ENCODE results near the gene ATR. TPM values are rescaled to one million over a fixed set of nuclear protein-coding genes. Genes with fewer than 3 reads are reported as not detected.

The ATR gene
- 15.7 TPM for polyA plus RNA-seq (2013, experiment 1 of 2)
- polyA plus RNA-seq (2013, experiment 2 of 2): 15.7 TPM

GRCh38 chr3:142578329-142579223 is at the start of gene ATR:
TSS of gene ATR (minus strand) at chr3:142578733. CDS start at chr3:142578704, 29 bp downstream.
- no peaks in the 10 kb centered on the region for H3K36me3 ChIP-seq (ENCODE audit: insufficient read depth, low read length)
- H3K9ac ChIP-seq (ENCODE audit: low read depth, low read length): peak within 1 kb of the TSS; percentile 95
- no peaks in the 10 kb centered on the region for H3K27me3 ChIP-seq (ENCODE audit: insufficient read depth, low read length)
- under 1% methylated on average over 65 of the region's 65 CpGs for WGBS
- no peaks in the 10 kb centered on the region for H3K9me3 ChIP-seq (ENCODE audit: insufficient read depth, low read depth, low read length)
- peaks cover 19% of the 10 kb centered on the region; the same call in 1 of the 2 replicates for H3K4me1 ChIP-seq (ENCODE audit: insufficient read depth, low read length)
- H3K4me3 ChIP-seq (ENCODE audit: low read length): peak within 1 kb of the TSS; percentile 95
- peak within 1 kb of the TSS; percentile 90 for H3K27ac ChIP-seq (ENCODE audit: low read depth, low read length)

- H3K9me3 ChIP-seq (ENCODE audit: insufficient read depth, low read depth, low read length): no peaks in the 10 kb centered on the region
- no peaks in the 10 kb centered on the region for H3K36me3 ChIP-seq (ENCODE audit: insufficient read depth, low read length)
- H3K4me3 ChIP-seq (ENCODE audit: low read length): no peak overlapping the region
- H3K9ac ChIP-seq (ENCODE audit: low read depth, low read length): no peak overlapping the region
- no peaks in the 10 kb centered on the region for H3K27me3 ChIP-seq (ENCODE audit: insufficient read depth, low read length)
- H3K27ac ChIP-seq (ENCODE audit: low read depth, low read length): no peak overlapping the region
- H3K4me1 ChIP-seq (ENCODE audit: insufficient read depth, low read length): peaks cover 17% of the 10 kb centered on the region; the same call in 1 of the 2 replicates
Measured at GRCh38 chr3:142626971-142627370, 48.4 kb upstream of the ATR start.

GRCh38 chr3:142625153-142625440 is 46.6 kb upstream of the ATR start:
- Histone ChIP-seq H3K27ac (ENCODE audit: low read depth, low read length) (no peak overlapping the region), H3K9me3 (ENCODE audit: insufficient read depth, low read depth, low read length) (no peaks in the 10 kb centered on the region), H3K9ac (ENCODE audit: low read depth, low read length) (no peak overlapping the region), H3K36me3 (ENCODE audit: insufficient read depth, low read length) (no peaks in the 10 kb centered on the region), H3K4me3 (ENCODE audit: low read length) (no peak overlapping the region), H3K27me3 (ENCODE audit: insufficient read depth, low read length) (no peaks in the 10 kb centered on the region), H3K4me1 (ENCODE audit: insufficient read depth, low read length) (peaks cover 17% of the 10 kb centered on the region; the same call in 1 of the 2 replicates)
- 91% methylated on average over 2 of the region's 2 CpGs for WGBS

- Histone ChIP-seq H3K9ac (ENCODE audit: low read depth, low read length) (peak overlapping the region; percentile 31; the same call in 1 of the 2 replicates), H3K36me3 (ENCODE audit: insufficient read depth, low read length) (no peaks in the 10 kb centered on the region), H3K4me3 (ENCODE audit: low read length) (no peak overlapping the region), H3K27ac (ENCODE audit: low read depth, low read length) (no peak overlapping the region), H3K4me1 (ENCODE audit: insufficient read depth, low read length) (peaks cover 17% of the 10 kb centered on the region; the same call in 1 of the 2 replicates), H3K27me3 (ENCODE audit: insufficient read depth, low read length) (no peaks in the 10 kb centered on the region), H3K9me3 (ENCODE audit: insufficient read depth, low read depth, low read length) (no peaks in the 10 kb centered on the region)
- WGBS: 74% methylated on average over 1 of the region's 2 CpGs
Measured at GRCh38 chr3:142624341-142625152, 46.0 kb upstream of the ATR start.

- no peak overlapping the region for H3K27ac ChIP-seq (ENCODE audit: low read depth, low read length)
- H3K9me3 ChIP-seq (ENCODE audit: insufficient read depth, low read depth, low read length): no peaks in the 10 kb centered on the region
- no peaks in the 10 kb centered on the region for H3K27me3 ChIP-seq (ENCODE audit: insufficient read depth, low read length)
- no peak overlapping the region for H3K9ac ChIP-seq (ENCODE audit: low read depth, low read length)
- no peaks in the 10 kb centered on the region for H3K36me3 ChIP-seq (ENCODE audit: insufficient read depth, low read length)
- H3K4me1 ChIP-seq (ENCODE audit: insufficient read depth, low read length): peaks cover 17% of the 10 kb centered on the region; the same call in 1 of the 2 replicates
- H3K4me3 ChIP-seq (ENCODE audit: low read length): no peak overlapping the region
Measured at GRCh38 chr3:142623194-142623593, 44.7 kb upstream of the ATR start.

GRCh38 chr3:142622405-142622804 is 43.9 kb upstream of the ATR start:
- H3K9me3 ChIP-seq (ENCODE audit: insufficient read depth, low read depth, low read length): no peaks in the 10 kb centered on the region
- WGBS: 100% methylated on average over 1 of the region's 2 CpGs
- H3K27ac ChIP-seq (ENCODE audit: low read depth, low read length): no peak overlapping the region
- no peak overlapping the region for H3K4me3 ChIP-seq (ENCODE audit: low read length)
- H3K9ac ChIP-seq (ENCODE audit: low read depth, low read length): no peak overlapping the region
- no peaks in the 10 kb centered on the region for H3K27me3 ChIP-seq (ENCODE audit: insufficient read depth, low read length)
- peaks cover 17% of the 10 kb centered on the region; the same call in 1 of the 2 replicates for H3K4me1 ChIP-seq (ENCODE audit: insufficient read depth, low read length)
- no peaks in the 10 kb centered on the region for H3K36me3 ChIP-seq (ENCODE audit: insufficient read depth, low read length)

- Histone ChIP-seq H3K36me3 (ENCODE audit: insufficient read depth, low read length) (no peaks in the 10 kb centered on the region), H3K4me1 (ENCODE audit: insufficient read depth, low read length) (peaks cover 7% of the 10 kb centered on the region; the same call in 1 of the 2 replicates), H3K9ac (ENCODE audit: low read depth, low read length) (no peak overlapping the region), H3K4me3 (ENCODE audit: low read length) (no peak overlapping the region), H3K27ac (ENCODE audit: low read depth, low read length) (no peak overlapping the region), H3K27me3 (ENCODE audit: insufficient read depth, low read length) (no peaks in the 10 kb centered on the region), H3K9me3 (ENCODE audit: insufficient read depth, low read depth, low read length) (no peaks in the 10 kb centered on the region)
- WGBS: 90% methylated on average over 3 of the region's 3 CpGs
Measured at GRCh38 chr3:142618917-142619461, 40.5 kb upstream of the ATR start.

GRCh38 chr3:142615171-142615570 is 36.6 kb upstream of the ATR start:
- Histone ChIP-seq H3K9ac (ENCODE audit: low read depth, low read length) (no peak overlapping the region), H3K4me3 (ENCODE audit: low read length) (no peak overlapping the region), H3K27ac (ENCODE audit: low read depth, low read length) (no peak overlapping the region), H3K36me3 (ENCODE audit: insufficient read depth, low read length) (no peaks in the 10 kb centered on the region), H3K27me3 (ENCODE audit: insufficient read depth, low read length) (no peaks in the 10 kb centered on the region), H3K4me1 (ENCODE audit: insufficient read depth, low read length) (no peaks in the 10 kb centered on the region), H3K9me3 (ENCODE audit: insufficient read depth, low read depth, low read length) (no peaks in the 10 kb centered on the region)
- WGBS: 100% methylated on average over 1 of the region's 2 CpGs

GRCh38 chr3:142614059-142614626 is 35.6 kb upstream of the ATR start:
- H3K27ac ChIP-seq (ENCODE audit: low read depth, low read length): no peak overlapping the region
- WGBS: 91% methylated on average over 2 of the region's 2 CpGs
- H3K36me3 ChIP-seq (ENCODE audit: insufficient read depth, low read length): no peaks in the 10 kb centered on the region
- no peak overlapping the region for H3K4me3 ChIP-seq (ENCODE audit: low read length)
- H3K27me3 ChIP-seq (ENCODE audit: insufficient read depth, low read length): no peaks in the 10 kb centered on the region
- no peak overlapping the region for H3K9ac ChIP-seq (ENCODE audit: low read depth, low read length)
- H3K4me1 ChIP-seq (ENCODE audit: insufficient read depth, low read length): no peaks in the 10 kb centered on the region
- H3K9me3 ChIP-seq (ENCODE audit: insufficient read depth, low read depth, low read length): no peaks in the 10 kb centered on the region

GRCh38 chr3:142613491-142613890 is 35.0 kb upstream of the ATR start:
- 100% methylated on average over 1 of the region's 1 CpG for WGBS

GRCh38 chr3:142611206-142611605 is 32.7 kb upstream of the ATR start:
- no peaks in the 10 kb centered on the region for H3K4me1 ChIP-seq (ENCODE audit: insufficient read depth, low read length)

More at GRCh38 chr3:142613491-142613890, 35.0 kb upstream of the ATR start:
- Histone ChIP-seq H3K9me3 (ENCODE audit: insufficient read depth, low read depth, low read length) (no peaks in the 10 kb centered on the region), H3K27ac (ENCODE audit: low read depth, low read length) (no peak overlapping the region), H3K4me3 (ENCODE audit: low read length) (no peak overlapping the region), H3K9ac (ENCODE audit: low read depth, low read length) (no peak overlapping the region), H3K4me1 (ENCODE audit: insufficient read depth, low read length) (no peaks in the 10 kb centered on the region), H3K36me3 (ENCODE audit: insufficient read depth, low read length) (no peaks in the 10 kb centered on the region), H3K27me3 (ENCODE audit: insufficient read depth, low read length) (no peaks in the 10 kb centered on the region)

More at GRCh38 chr3:142611206-142611605, 32.7 kb upstream of the ATR start:
- no peak overlapping the region for H3K4me3 ChIP-seq (ENCODE audit: low read length)
- WGBS: 94% methylated on average over 1 of the region's 1 CpG
- H3K9me3 ChIP-seq (ENCODE audit: insufficient read depth, low read depth, low read length): no peaks in the 10 kb centered on the region
- no peak overlapping the region for H3K27ac ChIP-seq (ENCODE audit: low read depth, low read length)
- no peaks in the 10 kb centered on the region for H3K36me3 ChIP-seq (ENCODE audit: insufficient read depth, low read length)
- H3K27me3 ChIP-seq (ENCODE audit: insufficient read depth, low read length): no peaks in the 10 kb centered on the region
- no peak overlapping the region for H3K9ac ChIP-seq (ENCODE audit: low read depth, low read length)
